ENCODE measurements around the gene BAHCC1.

The BAHCC1 gene

DNA sequence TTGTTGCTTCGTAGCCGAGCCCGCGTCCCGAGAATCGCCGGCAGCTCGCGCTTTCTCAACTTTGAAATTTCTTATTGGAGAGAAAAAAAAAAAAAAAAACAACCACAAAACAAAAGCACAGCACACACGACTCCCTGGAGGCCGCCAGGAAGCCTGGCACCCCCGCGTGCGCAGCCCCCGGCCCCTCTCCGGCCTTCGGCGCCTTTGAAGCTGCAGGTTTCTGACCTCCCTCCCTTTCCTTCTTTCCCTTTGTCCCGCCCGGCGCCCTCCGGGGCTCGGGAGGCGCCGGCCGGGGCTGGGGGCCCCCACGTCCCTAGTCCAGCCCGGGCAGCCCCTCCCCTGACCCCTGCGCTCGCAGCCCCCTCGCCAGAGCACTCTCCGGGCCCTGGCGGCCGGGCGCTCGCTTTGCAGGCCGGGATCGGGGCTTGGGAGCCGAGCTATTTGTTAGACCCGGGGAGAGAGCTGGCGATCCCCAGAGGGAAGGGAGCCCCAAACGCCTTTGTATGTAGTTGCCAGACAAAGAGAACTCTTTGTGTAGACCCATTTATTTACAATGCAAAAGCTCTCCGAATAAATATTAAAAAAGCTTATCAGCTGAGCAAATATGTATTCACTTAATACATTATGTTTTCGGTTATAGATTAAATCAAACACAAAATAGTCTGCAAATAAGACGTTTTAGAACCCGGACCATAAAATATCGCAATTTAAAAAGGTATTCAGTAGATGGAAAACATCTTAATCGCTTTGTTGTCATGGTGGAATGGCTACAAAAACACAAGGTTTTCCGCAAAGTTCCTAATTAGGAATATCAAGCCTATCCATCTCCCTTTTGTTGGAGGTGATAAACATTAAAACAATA lies 2.3 kb downstream of the BAHCC1 start:
- DNase-seq (ENCODE audit: low read depth in 1 of 2, low spot score in 1 of 2): no peak

DNA sequence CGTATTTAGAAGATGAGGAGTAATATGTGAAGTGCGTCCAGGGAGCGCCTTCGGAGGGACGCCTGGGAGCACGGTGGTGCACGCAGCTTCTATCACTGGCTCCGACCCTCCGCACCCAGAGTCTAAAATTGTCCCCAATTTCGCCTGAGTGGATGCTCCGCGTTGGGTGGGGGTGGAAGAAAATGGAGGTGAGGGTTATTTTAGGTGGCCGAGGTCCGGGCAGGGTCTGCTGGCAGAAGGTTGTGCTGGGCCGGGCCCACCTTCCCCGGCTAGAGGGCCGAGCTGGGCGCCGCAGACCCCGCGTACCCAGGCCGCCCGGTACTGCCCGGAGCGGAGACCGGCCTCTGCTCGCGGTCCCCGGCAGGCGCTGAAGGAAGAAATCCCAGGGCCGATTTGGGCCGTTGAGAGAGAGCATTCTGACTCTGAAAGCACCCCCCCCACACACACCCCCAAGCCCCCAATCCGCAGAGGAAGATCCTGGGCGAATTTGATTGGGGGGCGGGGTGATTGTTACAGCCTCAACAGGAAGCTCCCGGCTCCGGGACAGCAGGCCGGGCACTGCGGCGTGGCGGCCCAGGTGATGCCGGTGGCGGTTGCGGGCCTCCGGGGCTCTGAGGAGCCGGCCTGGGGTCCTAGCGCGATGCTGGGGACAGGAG lies 3.0 kb downstream of the BAHCC1 start:
- DNase-seq (ENCODE audit: low read depth in 1 of 2, low spot score in 1 of 2): no peak

DNA sequence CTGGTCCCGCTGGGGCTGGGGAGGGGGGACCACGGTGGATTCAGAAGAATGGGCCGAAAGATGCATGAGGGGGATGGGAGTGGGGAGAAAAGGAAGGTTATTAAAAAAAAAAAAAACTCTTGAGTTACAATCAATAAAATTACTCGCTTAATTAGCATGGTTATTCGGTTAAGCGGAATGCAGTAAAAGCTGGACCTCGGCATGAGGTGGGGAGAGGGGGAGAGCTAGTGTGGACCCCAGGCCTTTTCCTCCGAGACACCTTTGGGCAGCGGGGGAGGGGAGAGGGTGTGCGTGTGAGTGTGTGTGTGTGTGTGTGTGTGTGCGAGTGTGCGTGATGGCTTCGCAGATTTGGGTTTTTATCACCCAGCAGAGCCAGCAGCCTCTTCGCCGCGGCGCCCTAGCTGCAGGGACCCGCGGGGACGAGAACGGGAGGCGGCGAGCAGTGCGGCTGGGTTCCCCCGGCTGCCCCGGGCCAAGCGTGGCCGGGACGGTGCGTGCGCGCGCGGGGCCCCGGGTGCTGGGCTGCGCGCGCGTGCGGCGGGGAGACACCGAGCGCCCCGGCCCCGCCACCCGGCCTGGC lies 3.7 kb downstream of the BAHCC1 start:
- DNase-seq (ENCODE audit: low read depth in 1 of 2, low spot score in 1 of 2): no peak

DNA sequence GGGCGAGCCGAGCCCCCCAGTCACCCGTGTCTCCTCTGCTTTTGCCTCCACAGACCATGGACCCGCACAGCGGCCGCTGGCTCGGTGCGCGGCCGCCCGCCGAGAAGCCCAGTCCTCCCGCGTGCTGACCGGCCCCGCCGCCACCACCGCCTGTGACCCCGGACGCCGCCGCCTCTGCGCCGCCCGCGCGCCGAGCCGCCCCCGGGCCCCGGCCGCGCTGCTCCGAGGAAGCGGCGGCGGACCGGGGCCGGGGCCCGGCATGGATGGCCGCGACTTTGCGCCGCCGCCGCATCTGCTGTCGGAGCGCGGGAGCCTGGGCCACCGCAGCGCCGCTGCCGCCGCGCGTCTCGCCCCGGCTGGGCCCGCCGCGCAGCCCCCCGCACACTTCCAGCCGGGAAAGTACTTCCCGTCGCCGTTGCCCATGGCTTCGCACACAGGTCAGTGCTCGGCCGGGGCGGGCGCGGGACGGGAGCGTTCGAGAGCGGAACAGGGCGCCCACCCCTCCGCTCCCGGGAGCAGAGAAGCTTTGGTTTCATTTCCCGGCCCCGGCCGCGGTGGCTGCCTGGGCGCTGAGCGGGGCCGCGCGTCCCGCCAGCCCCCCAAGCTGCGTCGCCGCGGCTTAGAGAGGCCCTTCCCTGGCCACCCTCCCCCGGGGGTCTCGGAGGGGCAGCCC lies 4.4 kb downstream of the BAHCC1 start:
- no peak for DNase-seq (ENCODE audit: low read depth in 1 of 2, low spot score in 1 of 2)

- DNase-seq (ENCODE audit: low read depth in 1 of 2, low spot score in 1 of 2): no peak
Observed at GRCh38 chr17:81400154-81400977, 5.1 kb downstream of the BAHCC1 start.

DNA sequence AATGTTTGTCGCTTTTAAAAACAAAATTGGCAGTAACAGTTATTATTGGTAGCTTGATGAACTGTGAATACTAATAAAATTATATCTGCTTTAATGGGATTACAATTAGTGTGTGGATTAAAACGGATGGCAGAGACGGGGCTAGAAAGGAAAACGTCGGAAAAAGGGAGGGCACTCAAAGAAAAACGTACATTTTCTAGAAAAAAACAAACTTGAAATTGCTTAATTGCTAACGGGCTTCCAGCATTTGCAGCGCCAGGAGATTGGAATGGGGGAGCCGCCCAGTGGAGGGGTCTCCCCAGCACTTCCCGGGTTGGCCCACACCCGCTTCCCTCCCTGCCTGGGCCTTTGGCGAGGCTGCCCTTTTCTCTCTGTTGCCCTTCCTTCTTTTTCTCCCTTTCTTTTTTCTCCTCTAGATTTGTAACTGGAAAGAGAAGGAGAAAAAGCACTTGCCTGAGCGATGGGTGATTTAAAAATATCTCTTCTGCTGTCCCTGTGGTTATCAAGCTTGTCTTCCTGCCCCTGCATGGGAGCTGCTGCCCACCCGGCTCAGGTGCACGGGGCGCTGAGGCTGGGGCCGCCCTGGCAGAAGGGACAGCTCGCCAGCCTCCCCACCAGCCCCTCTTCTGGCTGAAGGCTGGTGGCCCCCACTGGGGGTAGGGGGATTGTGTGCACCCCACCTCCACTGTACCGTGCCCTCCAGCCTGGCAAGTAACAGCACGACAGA lies 5.9 kb downstream of the BAHCC1 start:
- no peak for DNase-seq (ENCODE audit: low read depth in 1 of 2, low spot score in 1 of 2)

DNA sequence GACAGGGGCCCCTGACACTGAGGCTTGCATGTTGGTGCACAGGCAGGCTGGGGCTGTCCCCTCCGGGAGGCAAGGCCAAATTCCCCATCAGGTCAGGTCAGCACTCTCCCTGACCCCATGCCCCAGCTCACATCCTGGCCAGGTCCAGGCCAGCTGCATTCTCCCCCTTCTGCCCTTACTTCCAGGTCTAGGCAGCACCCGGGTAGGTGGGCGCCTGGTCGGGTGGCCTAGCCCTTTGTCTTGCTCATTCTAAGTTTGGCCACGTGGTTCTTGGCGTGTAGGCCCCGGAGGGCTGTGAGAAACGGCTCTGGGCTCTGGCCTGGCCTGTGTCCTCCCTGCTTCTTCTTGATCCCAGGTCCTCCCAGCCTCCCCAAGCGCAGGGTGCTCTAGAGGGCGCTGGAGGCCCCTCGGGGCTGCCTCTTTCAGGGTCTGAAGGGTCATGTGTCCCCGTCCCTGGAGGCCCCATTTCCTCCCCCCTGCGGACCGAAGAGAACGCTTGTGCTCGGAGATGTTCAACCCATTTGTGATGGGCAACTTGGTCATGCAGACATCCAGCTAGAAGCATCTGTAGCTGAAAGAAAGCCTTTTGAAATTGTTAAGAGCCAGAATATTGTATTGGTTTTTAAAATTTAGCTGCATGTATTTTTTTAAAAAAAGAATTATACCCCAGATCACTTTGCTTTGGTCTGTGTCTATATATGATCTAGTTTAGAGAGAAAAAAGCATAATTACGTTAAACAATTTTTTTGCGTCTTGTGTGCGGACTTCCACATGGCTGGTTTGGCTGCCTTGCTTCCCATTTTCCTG lies 6.7 kb downstream of the BAHCC1 start:
- DNase-seq (ENCODE audit: low read depth in 1 of 2, low spot score in 1 of 2): no peak

DNA sequence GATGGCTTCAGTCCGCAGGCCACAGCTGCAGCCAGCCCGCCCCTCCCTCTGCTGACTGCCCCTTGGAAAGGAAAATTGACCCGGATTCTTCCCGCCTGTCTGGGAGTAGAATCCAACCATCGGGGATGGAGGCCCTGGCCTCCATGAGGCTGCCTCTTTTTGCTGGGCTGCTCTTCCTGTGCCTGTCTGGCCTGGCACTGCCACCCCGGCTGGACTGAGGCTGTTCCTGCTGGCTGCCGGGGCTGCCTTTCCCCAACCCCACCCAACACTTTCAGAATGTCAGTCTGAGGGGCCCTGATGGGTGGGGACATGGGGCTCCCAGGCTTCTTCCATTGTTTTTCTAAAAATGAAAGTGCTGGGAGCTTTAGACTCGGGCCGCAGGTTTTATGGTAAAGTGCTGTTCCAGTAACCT lies 7.3 kb downstream of the BAHCC1 start:
- no peak for DNase-seq (ENCODE audit: low read depth in 1 of 2, low spot score in 1 of 2)

DNA sequence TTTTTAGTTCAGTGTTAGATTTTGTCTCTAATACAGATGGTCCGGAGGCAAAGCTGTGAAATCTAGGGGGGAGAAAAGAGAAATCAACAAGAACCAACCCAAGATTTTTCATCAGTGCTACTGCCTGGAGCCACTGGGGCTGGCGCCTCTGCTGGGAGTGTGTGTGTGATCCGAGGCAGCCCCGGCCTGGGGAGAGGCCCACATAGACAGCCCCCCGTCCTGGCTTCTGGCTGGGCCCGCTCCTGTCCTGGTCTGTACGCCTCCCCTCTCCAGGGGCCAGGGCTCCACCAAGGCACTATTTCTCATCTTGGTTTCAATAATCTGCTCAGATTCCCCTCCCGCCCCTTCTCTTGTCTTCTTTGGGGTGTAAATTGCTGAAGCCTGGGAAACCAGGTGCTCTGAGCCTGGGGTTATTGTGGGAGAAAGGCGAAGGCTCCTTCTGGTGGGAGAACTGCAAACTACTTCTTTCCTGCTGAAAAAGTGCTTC lies 7.8 kb downstream of the BAHCC1 start:
- no peak for DNase-seq (ENCODE audit: low read depth in 1 of 2, low spot score in 1 of 2)

- no peak for DNase-seq (ENCODE audit: low read depth in 1 of 2, low spot score in 1 of 2)
Observed at GRCh38 chr17:81403671-81404534, 8.6 kb downstream of the BAHCC1 start.

DNA sequence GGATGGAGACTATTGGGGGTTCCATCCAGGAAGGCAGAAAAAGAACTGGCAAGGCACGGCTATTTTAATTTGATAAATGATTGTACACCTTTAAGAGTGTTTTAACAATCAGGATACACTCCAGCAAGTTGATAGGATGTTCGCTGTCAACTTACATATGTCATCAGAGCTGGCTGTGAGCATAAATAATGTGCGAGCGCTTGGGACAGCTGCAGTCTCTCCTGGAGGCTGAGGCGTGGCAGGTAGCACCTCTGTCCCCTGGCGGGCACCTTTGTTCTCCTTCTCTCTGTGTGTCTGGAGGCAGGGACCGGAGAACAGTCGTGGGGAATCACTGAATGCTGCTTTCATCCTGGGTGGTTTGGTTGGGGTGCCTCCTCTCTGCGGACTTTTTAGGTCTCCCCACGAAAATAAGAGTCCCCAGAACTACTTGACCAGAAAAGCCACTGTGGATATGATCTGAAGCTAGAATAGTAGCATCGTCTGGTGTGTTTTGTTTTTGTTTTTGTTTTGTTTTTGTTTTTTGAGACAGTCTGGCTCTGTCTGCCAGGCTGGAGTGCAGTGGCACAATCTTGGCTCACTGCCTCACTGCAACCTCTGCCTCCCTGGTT lies 9.4 kb downstream of the BAHCC1 start:
- no peak for DNase-seq (ENCODE audit: low read depth in 1 of 2, low spot score in 1 of 2)

GRCh38 chr17:81405411-81405872 lies 10.2 kb downstream of the BAHCC1 start:
- no peak for DNase-seq (ENCODE audit: low read depth in 1 of 2, low spot score in 1 of 2)

GRCh38 chr17:81406117-81406953 lies 11.1 kb downstream of the BAHCC1 start:
- DNase-seq (ENCODE audit: low read depth in 1 of 2, low spot score in 1 of 2): no peak

DNA sequence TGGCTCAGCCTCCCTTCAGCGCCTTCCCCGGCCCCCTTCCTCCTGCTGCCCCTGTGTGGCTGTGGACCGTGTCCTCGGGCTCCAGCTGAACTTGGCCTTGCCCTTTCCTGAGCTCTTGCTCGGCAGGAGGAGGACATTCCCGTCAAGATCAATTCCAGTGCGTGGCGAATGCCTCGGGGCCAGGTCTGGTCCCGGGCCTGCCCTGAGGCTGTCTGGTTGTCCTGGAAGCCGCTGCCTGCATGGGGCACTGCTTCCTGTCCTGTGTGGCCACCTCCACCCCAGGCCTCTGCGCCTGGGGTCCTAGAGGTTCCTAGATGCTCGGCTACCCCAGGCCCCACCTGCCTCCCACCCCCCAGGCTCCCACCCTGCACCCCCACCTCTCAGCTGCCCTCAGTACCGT lies 12.8 kb downstream of the BAHCC1 start:
- DNase-seq (ENCODE audit: low read depth in 1 of 2, low spot score in 1 of 2): no peak

GRCh38 chr17:81409190-81409935 lies 14.1 kb downstream of the BAHCC1 start:
- no peak for DNase-seq (ENCODE audit: low read depth in 1 of 2, low spot score in 1 of 2)

DNA sequence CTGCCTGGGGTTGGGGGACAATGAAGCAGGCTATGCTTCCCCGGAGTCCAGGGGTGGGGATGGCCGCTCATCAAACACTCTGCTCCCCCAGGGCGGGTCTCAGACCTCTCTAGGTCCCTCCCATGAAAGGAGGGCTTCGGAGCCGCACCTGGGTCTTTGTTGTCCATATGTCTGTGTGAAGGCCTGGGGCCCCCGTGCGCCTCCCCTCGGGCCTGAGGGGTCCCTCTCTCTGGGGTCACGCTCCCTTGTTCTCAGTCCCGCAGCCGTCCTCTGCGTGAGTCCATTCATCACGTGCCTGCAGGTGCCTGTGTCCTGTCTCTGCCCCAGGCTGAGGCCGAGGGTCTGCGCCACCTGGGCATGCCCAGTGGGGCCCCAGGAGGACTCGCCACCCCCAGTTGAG lies 15.6 kb downstream of the BAHCC1 start:
- DNase-seq (ENCODE audit: low read depth in 1 of 2, low spot score in 1 of 2): no peak
